Heart left ventricle (tissue), 13 donors: ENCODE measurements around the gene CMC2.

Experiments
- POLR2A ChIP-seq, 2 donors: fragments of 450-650 bp; IDR thresholded peaks; one replicate each; pipeline ENCODE4 v1.6.1; 2017; ENCODE audit warnings: antibody characterized with exemption in 2 of 2, mild to moderate bottlenecking in 2 of 2, moderate library complexity in 2 of 2
- TF ChIP-seq, protein P1 (sequence below), 12 donors: fragments of 200-600 bp; sonication (generic) in 4 of 12; IDR thresholded peaks; one replicate each; pipeline versions ENCODE4 v1.5.0 to v1.8.0; 2018 to 2022; ENCODE audit warnings: antibody characterized with exemption in 12 of 12, mild to moderate bottlenecking in 5 of 12
- donor health status: ischemic (EF 13 %, LVEDD 7.1; RV severe dilation, severe dysfunction).
- donor health status: DM: no; HTN: yes; CAD: no.
- donor health status: DM: no; HTN: no; CAD: no.
- donor health status: ischemic (EF 25% LVEDD 6.9; RV normal size, moderate dysfunction).
- donor health status: ischemic (EF 25% LVEDD 5.7; RV mildly dilated, moderate dysfunction).
- donor health status: ischemic (EF 35%, LVEDD 5.7; RV mildly dilated, moderate dysfunction).
- donor health status: nonischemic (EF 11% LVEDD 7.7; RV severe dilation, severe dysfunction).
- donor health status: DM: yes; HTN: yes; CAD: no.
- donor health status: PGD.
- donor health status: ischemic (EF 29% LVEDD 5.4; RV normal size, mild dysfunction).
- donor health status: nonischemic (EF 23%, LVEDD 6.1; RV moderate dilation, normal function).

DNA sequence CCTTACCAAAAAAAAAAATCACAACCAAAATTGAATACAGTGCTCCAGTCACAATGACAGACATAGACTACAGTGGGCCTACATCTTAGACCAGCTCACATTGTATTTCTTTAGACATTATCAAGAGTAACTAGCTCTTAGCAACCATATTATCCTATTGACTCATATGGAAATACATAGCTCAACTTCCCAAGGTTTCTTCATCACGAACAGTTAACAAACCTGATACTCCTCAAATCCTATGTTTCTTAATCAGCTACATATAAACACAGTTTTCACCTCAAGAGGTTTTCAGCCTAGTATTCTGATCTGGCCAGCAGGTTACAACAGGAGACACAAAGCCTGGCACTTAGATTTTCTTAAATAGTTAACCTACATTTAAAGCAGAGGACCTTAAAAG, 29.7 kb downstream of the CMC2 start:
- no peak for TF ChIP-seq POLR2A (IDR thresholded peaks at IDR 0.05)
- TF ChIP-seq, protein P1, sequence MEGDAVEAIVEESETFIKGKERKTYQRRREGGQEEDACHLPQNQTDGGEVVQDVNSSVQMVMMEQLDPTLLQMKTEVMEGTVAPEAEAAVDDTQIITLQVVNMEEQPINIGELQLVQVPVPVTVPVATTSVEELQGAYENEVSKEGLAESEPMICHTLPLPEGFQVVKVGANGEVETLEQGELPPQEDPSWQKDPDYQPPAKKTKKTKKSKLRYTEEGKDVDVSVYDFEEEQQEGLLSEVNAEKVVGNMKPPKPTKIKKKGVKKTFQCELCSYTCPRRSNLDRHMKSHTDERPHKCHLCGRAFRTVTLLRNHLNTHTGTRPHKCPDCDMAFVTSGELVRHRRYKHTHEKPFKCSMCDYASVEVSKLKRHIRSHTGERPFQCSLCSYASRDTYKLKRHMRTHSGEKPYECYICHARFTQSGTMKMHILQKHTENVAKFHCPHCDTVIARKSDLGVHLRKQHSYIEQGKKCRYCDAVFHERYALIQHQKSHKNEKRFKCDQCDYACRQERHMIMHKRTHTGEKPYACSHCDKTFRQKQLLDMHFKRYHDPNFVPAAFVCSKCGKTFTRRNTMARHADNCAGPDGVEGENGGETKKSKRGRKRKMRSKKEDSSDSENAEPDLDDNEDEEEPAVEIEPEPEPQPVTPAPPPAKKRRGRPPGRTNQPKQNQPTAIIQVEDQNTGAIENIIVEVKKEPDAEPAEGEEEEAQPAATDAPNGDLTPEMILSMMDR (IDR thresholded peaks at IDR 0.05): no peak
